ENCODE data around the gene GRAMD1C. TPM values are rescaled to one million over a fixed set of nuclear protein-coding genes. Genes with fewer than 3 reads are reported as not detected.
A peak's percentile ranks its signal among the peaks of the same experiment; 100 is the strongest.

The GRAMD1C gene
- polyA plus RNA-seq, 2 of the 4 experiments (the other 2 are of a cell fraction) = 0.32 to 0.59 TPM

GRCh38 chr3:113912552-113913236 is 74.1 kb downstream of the GRAMD1C start:
- WGBS (ENCODE audit: missing lambda C conversion rate) = 41% methylated on average over 3 of the region's 3 CpGs
- H3K27ac ChIP-seq = no peak overlapping the region
- ATAC-seq (peak; percentile 91 to 94), FAIRE-seq (no peak), DNase-seq (ENCODE audit: low read depth in 1 of 2, low spot score in 1 of 2) (peak; percentile 24 to 78)
- no peaks in the 10 kb centered on the region for H3K9me3 ChIP-seq
- POLR2A ChIA-PET = no interaction called here
- H3K4me3 ChIP-seq = no peak overlapping the region
- CTCF ChIA-PET = interaction anchor here (0.6 to 2.2 kb wide), 19 partner anchors 11 to 176 kb away, joined by 3 to 34 read pairs (median 5); partner anchors contain the start of genes ATP6V1A and GRAMD1C
- H3K4me2 ChIP-seq = peak overlapping the region; percentile 22; the same call in 1 of the 3 replicates
- no peaks in the 10 kb centered on the region for H3K4me1 ChIP-seq
- TF ChIP-seq RFX5 (IDR thresholded peaks at IDR 0.05) = no peak
- TF ChIP-seq RAD21 (conservative IDR thresholded peaks at IDR 0.05 in 1 of 2, IDR thresholded peaks at IDR 0.05 in 1 of 2) = peak; percentile 86 to 87
- TF ChIP-seq HOXA7 (CRISPR knock-in tag; IDR thresholded peaks at IDR 0.05) = no peak
- TF ChIP-seq CTCF (IDR thresholded peaks at IDR 0.05) = peak; percentile 80
- peak; percentile 77 for TF ChIP-seq SMC3 (IDR thresholded peaks at IDR 0.05)
- no peak for TF ChIP-seq FOSL2 (IDR thresholded peaks at IDR 0.05)
- TF ChIP-seq FOSL2 (CRISPR knock-in tag; IDR thresholded peaks at IDR 0.05) = peak; percentile 79
- TF ChIP-seq JUN (IDR thresholded peaks at IDR 0.05) = no peak
- no peak for TF ChIP-seq FOSB (CRISPR knock-in tag; IDR thresholded peaks at IDR 0.05)
- TF ChIP-seq KDM5A (IDR thresholded peaks at IDR 0.05) = no peak

GRCh38 chr3:113914646-113915045 is 76.1 kb downstream of the GRAMD1C start:
- Histone ChIP-seq H3K4me3 (no peak overlapping the region), H3K4me2 (no peak overlapping the region), H3K4me1 (no peaks in the 10 kb centered on the region), H3K27ac (no peak overlapping the region), H3K9me3 (no peaks in the 10 kb centered on the region)
- no peak for FAIRE-seq
- no peak for DNase-seq (ENCODE audit: low read depth in 1 of 2, low spot score in 1 of 2)
- ChIA-PET POLR2A (interaction anchor here (0.6 to 0.8 kb wide), 2 partner anchors 70 to 112 kb away, joined by 4 to 5 read pairs; no protein-coding TSS in a partner anchor), CTCF (interaction anchor here (2.2 kb wide), 2 partner anchors 71 to 77 kb away, joined by 21 to 34 read pairs; partner anchors contain the start of gene GRAMD1C)
- ATAC-seq = no peak
- WGBS (ENCODE audit: missing lambda C conversion rate) = 19% methylated on average over 2 of the region's 2 CpGs
- TF ChIP-seq NR3C1 (IDR thresholded peaks at IDR 0.05) = no peak

- FAIRE-seq (no peak), ATAC-seq (no peak), DNase-seq (ENCODE audit: low read depth in 1 of 2, low spot score in 1 of 2) (no peak)
- H3K4me1 ChIP-seq = no peaks in the 10 kb centered on the region
- H3K4me3 ChIP-seq = no peak overlapping the region
- POLR2A ChIA-PET = no interaction called here
- 53% methylated on average over 4 of the region's 5 CpGs for WGBS (ENCODE audit: missing lambda C conversion rate)
- CTCF ChIA-PET = interaction anchor here (1.2 to 2.0 kb wide), 2 partner anchors 15 to 20 kb away, joined by 3 to 6 read pairs; no protein-coding TSS in a partner anchor
- H3K4me2 ChIP-seq = no peak overlapping the region
- no peak overlapping the region for H3K27ac ChIP-seq
- H3K9me3 ChIP-seq = peaks cover 21% of the 10 kb centered on the region
- TF ChIP-seq MAFK (IDR thresholded peaks at IDR 0.05; ENCODE audit: partially characterized antibody) = no peak
- TF ChIP-seq CBX2 (IDR thresholded peaks at IDR 0.05; ENCODE audit: borderline replicate concordance, low read depth) = no peak
- no peak for TF ChIP-seq TFCP2L1 (CRISPR knock-in tag; IDR thresholded peaks at IDR 0.05)
- TF ChIP-seq PHF8 (IDR thresholded peaks at IDR 0.05; ENCODE audit: borderline replicate concordance, low read depth) = no peak
- TF ChIP-seq RAD21 (conservative IDR thresholded peaks at IDR 0.05 in 1 of 2, IDR thresholded peaks at IDR 0.05 in 1 of 2) = no peak
- no peak for TF ChIP-seq EHF (CRISPR knock-in tag; IDR thresholded peaks at IDR 0.05)
- no peak for TF ChIP-seq KDM1A (IDR thresholded peaks at IDR 0.05; ENCODE audit: low read depth)
- no peak for TF ChIP-seq EHMT2 (IDR thresholded peaks at IDR 0.05; ENCODE audit: low read depth)
Measured at GRCh38 chr3:113927556-113927955, 89.0 kb downstream of the GRAMD1C start.

GRCh38 chr3:113946831-113947230 is 108.2 kb downstream of the GRAMD1C start:
- Histone ChIP-seq H3K9me3 (no peaks in the 10 kb centered on the region), H3K27ac (peak overlapping the region; percentile 62 to 87), H3K4me1 (peaks cover 7% of the 10 kb centered on the region; the same call in 2 of the 3 replicates), H3K4me3 (peak overlapping the region; percentile 78), H3K4me2 (peak overlapping the region; percentile 98)
- no peak for DNase-seq (ENCODE audit: low read depth in 1 of 2, low spot score in 1 of 2)
- WGBS (ENCODE audit: missing lambda C conversion rate) = 39% methylated on average over 7 of the region's 7 CpGs
- ATAC-seq = no peak
- CTCF ChIA-PET = interaction anchor here (0.5 to 0.6 kb wide), 2 partner anchors 44 to 354 kb away, joined by 3 read pairs; no protein-coding TSS in a partner anchor
- POLR2A ChIA-PET = no interaction called here
- no peak for FAIRE-seq
- TF ChIP-seq ATOH8 (CRISPR knock-in tag; IDR thresholded peaks at IDR 0.05; ENCODE audit: low read depth) (no peak), RCOR1 (IDR thresholded peaks at IDR 0.05; ENCODE audit: low read depth, low read length) (no peak), HOXB5 (CRISPR knock-in tag; IDR thresholded peaks at IDR 0.05) (no peak), TFCP2L1 (CRISPR knock-in tag; IDR thresholded peaks at IDR 0.05) (no peak), E2F6 (IDR thresholded peaks at IDR 0.05; ENCODE audit: borderline replicate concordance, low read depth) (no peak), SMC3 (IDR thresholded peaks at IDR 0.05) (no peak), HDAC2 (IDR thresholded peaks at IDR 0.05) (no peak), USF2 (IDR thresholded peaks at IDR 0.05) (no peak), BCL3 (IDR thresholded peaks at IDR 0.05) (no peak), CBX2 (IDR thresholded peaks at IDR 0.05; ENCODE audit: borderline replicate concordance, low read depth) (no peak)
